COR-L47 (cell line): ENCODE measurements around the gene DAGLA.
A peak's percentile ranks its signal among the peaks of the same experiment; 100 is the strongest.

Source experiments
- DNase-seq: peaks from one replicate; lab custom pipeline; 2025; lab: John Stamatoyannopoulos, UW

The DAGLA gene

GRCh38 chr11:61765550-61766253 lies 85.5 kb downstream of the DAGLA start:
- no peak for DNase-seq

GRCh38 chr11:61766353-61766841 lies 86.2 kb downstream of the DAGLA start:
- DNase-seq: no peak

GRCh38 chr11:61768376-61769076 lies 88.3 kb downstream of the DAGLA start:
- DNase-seq: no peak

GRCh38 chr11:61769169-61769920 lies 89.2 kb downstream of the DAGLA start:
- no peak for DNase-seq

- no peak for DNase-seq
These were observed 89.9 kb downstream of the DAGLA start for GRCh38 chr11:61769946-61770683.

- no peak for DNase-seq
These were observed 91.2 kb downstream of the DAGLA start for GRCh38 chr11:61771195-61771894.

GRCh38 chr11:61771985-61772455 lies 91.8 kb downstream of the DAGLA start:
- no peak for DNase-seq

- DNase-seq: no peak
These were observed 93.2 kb downstream of the DAGLA start for GRCh38 chr11:61773356-61773755.

GRCh38 chr11:61773809-61774208 lies 93.6 kb downstream of the DAGLA start:
- DNase-seq: no peak

- DNase-seq: no peak
These were observed 94.2 kb downstream of the DAGLA start for GRCh38 chr11:61774411-61774810.

GRCh38 chr11:61775106-61775505 lies 94.9 kb downstream of the DAGLA start:
- no peak for DNase-seq

GRCh38 chr11:61775606-61776554 lies 95.7 kb downstream of the DAGLA start:
- no peak for DNase-seq

- peak; percentile 40 for DNase-seq
These were observed 96.4 kb downstream of the DAGLA start for GRCh38 chr11:61776561-61777075.

- no peak for DNase-seq
These were observed 97.3 kb downstream of the DAGLA start for GRCh38 chr11:61777234-61778090.

GRCh38 chr11:61778357-61778886 lies 98.2 kb downstream of the DAGLA start:
- no peak for DNase-seq

GRCh38 chr11:61778920-61779650 lies 98.9 kb downstream of the DAGLA start:
- DNase-seq: no peak

- DNase-seq: no peak
These were observed 99.7 kb downstream of the DAGLA start for GRCh38 chr11:61779666-61780525.
